Airway epithelial cell (primary cell): ENCODE results near the gene SERF2. TPM values are rescaled to one million over a fixed set of nuclear protein-coding genes. Genes with fewer than 3 reads are reported as not detected.

Source experiments
- total RNA-seq: library from RNA; depleted of rRNA; stranded (reverse); fragments of >200 nt; gene quantifications from 2 replicates; pipeline ENCODE4 v1.2.3, GENCODE V29; 2015

SERF2 gene
- 907 and 1,323 TPM in 2 replicates for total RNA-seq

GRCh38 chr15:43791993-43792760, at the start of gene SERF2:
SERF2 (plus strand) TSS chr15:43792320; CDS start chr15:43792377, 57 bp downstream.

GRCh38 chr15:43746245-43746902, 45.7 kb upstream of the SERF2 start, which contains the start of gene PDIA3:
PDIA3 (plus strand) TSS chr15:43746438; CDS start chr15:43746540, 102 bp downstream.

GRCh38 chr15:43776718-43777266, 15.3 kb upstream of the SERF2 start, which contains the start of gene ELL3:
ELL3 (minus strand) TSS chr15:43776966; CDS start chr15:43776901, 65 bp downstream.

GRCh38 chr15:43799945-43800285, 7.8 kb downstream of the SERF2 start, which contains the start of gene SERINC4:
SERINC4 (minus strand) TSS chr15:43800220; CDS start chr15:43799986, 234 bp downstream.

GRCh38 chr15:43800286-43801141, 8.4 kb downstream of the SERF2 start, which contains the start of gene HYPK:
HYPK (plus strand) TSS chr15:43800599; CDS start chr15:43800623, 24 bp downstream.

GRCh38 chr15:43824302-43825246, 32.5 kb downstream of the SERF2 start, which contains the start of gene MFAP1:
MFAP1 (minus strand) TSS chr15:43824690; CDS start chr15:43824569, 121 bp downstream.

GRCh38 chr15:43826508-43827341, 34.6 kb downstream of the SERF2 start, which contains the start of gene WDR76:
WDR76 (plus strand) TSS chr15:43827002; CDS start chr15:43827033, 31 bp downstream.

Other genes with a start within 250 kb of the SERF2 start
- 27.6 and 50.0 TPM in 2 replicates for gene PPIP5K1, start 202.1 kb upstream of the SERF2 start, total RNA-seq
- gene CKMT1B, start 198.3 kb upstream of the SERF2 start, total RNA-seq = 86.0 and 112 TPM in 2 replicates
- 0.14 TPM in 1 of 2 replicates, not detected in the other for gene STRC, start 173.5 kb upstream of the SERF2 start, total RNA-seq
- gene CATSPER2, start 143.5 kb upstream of the SERF2 start, total RNA-seq = 1.4 and 2.6 TPM in 2 replicates
- 195 and 240 TPM in 2 replicates for gene CKMT1A, start 98.5 kb upstream of the SERF2 start, total RNA-seq
- 211 and 213 TPM in 2 replicates for gene PDIA3, start 45.9 kb upstream of the SERF2 start, total RNA-seq
- 17.1 and 29.5 TPM in 2 replicates for gene ELL3, start 15.4 kb upstream of the SERF2 start, total RNA-seq
- 0.19 TPM in 1 of 2 replicates, not detected in the other for gene SERINC4, start 7.9 kb downstream of the SERF2 start, total RNA-seq
- gene HYPK, start 8.3 kb downstream of the SERF2 start, total RNA-seq = 11.3 and 20.7 TPM in 2 replicates
- 18.4 and 24.4 TPM in 2 replicates for gene MFAP1, start 32.4 kb downstream of the SERF2 start, total RNA-seq
- 11.4 and 15.5 TPM in 2 replicates for gene WDR76, start 34.7 kb downstream of the SERF2 start, total RNA-seq